ENCODE measurements around the gene PUM1.

DNA sequence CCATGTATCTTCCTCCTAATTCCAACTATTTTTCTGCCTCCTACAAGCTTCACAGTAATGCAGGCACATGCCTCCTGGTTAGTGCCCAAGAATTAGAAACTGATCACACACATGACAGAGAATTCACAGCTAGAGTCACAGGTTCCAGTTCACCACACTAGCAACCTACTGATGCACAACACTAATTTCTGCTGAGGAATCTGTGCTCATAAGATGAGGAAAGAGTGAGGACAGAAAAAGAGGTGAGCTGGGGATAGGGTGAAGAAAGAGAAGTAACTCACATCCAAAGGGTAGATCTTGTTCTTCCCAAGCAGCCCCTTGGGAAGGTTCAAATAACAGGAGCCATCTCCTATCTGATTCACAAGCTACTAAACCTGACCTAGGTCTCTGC lies 61.3 kb downstream of the PUM1 start:
- TF ChIP-seq, protein P1, sequence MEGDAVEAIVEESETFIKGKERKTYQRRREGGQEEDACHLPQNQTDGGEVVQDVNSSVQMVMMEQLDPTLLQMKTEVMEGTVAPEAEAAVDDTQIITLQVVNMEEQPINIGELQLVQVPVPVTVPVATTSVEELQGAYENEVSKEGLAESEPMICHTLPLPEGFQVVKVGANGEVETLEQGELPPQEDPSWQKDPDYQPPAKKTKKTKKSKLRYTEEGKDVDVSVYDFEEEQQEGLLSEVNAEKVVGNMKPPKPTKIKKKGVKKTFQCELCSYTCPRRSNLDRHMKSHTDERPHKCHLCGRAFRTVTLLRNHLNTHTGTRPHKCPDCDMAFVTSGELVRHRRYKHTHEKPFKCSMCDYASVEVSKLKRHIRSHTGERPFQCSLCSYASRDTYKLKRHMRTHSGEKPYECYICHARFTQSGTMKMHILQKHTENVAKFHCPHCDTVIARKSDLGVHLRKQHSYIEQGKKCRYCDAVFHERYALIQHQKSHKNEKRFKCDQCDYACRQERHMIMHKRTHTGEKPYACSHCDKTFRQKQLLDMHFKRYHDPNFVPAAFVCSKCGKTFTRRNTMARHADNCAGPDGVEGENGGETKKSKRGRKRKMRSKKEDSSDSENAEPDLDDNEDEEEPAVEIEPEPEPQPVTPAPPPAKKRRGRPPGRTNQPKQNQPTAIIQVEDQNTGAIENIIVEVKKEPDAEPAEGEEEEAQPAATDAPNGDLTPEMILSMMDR (IDR thresholded peaks at IDR 0.05; ENCODE audit: insufficient read depth, low read depth, low read length), result no peak
- no peak for TF ChIP-seq EZH2 (IDR thresholded peaks at IDR 0.05; ENCODE audit: insufficient read depth, low read length)

All from astrocyte (in vitro differentiated cells and primary cell).